Heart left ventricle (tissue), 16 donors: ENCODE data around the gene NENF. TPM values are rescaled to one million over a fixed set of nuclear protein-coding genes. Genes with fewer than 3 reads are reported as not detected.

Experiments used
- ATAC-seq, 4 donors: fragments of 200-7000 bp; cut with Tn5 transposase; one replicate each; pipeline ENCODE4 v1.9.1; 2020 to 2022; ENCODE audit warnings: moderate library complexity in 4 of 4, mild to moderate bottlenecking in 3 of 4, moderate number of reproducible peaks in 1 of 4
- DNase-seq, 5 donors: peaks; one replicate each; pipeline ENCODE4 v3.0.0-alpha.2; 2020
- H3K27ac ChIP-seq, 12 donors: fragments of 200-600 bp; sonication (generic) in 4 of 12; one replicate each; pipeline versions ENCODE4 v1.5.0 to v1.8.0; 2016 to 2022; ENCODE audit warnings: mild to moderate bottlenecking in 2 of 12
- H3K27me3 ChIP-seq, 9 donors: fragments of 200-600 bp; sonication (generic) in 2 of 9; one replicate each; pipeline versions ENCODE4 v1.5.1 to v1.8.0; 2016 to 2022; ENCODE audit warnings: mild to moderate bottlenecking in 3 of 9
- H3K36me3 ChIP-seq, 9 donors: fragments of 200-600 bp; sonication (generic) in 2 of 9; one replicate each; pipeline versions ENCODE4 v1.5.0 to v1.8.0; 2018 to 2022; ENCODE audit warnings: mild to moderate bottlenecking in 2 of 9
- H3K4me1 ChIP-seq, 12 donors: fragments of 200-600 bp; sonication (generic) in 4 of 12; one replicate each; pipeline versions ENCODE4 v1.5.0 to v1.8.0; 2016 to 2022; ENCODE audit warnings: mild to moderate bottlenecking in 3 of 12
- H3K4me3 ChIP-seq, 12 donors: fragments of 200-600 bp; sonication (generic) in 4 of 12; one replicate each; pipeline versions ENCODE4 v1.5.0 to v1.8.0; 2017 to 2022; ENCODE audit warnings: mild to moderate bottlenecking in 9 of 12, moderate library complexity in 4 of 12
- H3K9me3 ChIP-seq, 12 donors: fragments of 200-600 bp; sonication (generic) in 4 of 12; one replicate each; pipeline versions ENCODE4 v1.5.0 to v1.8.0; 2016 to 2022; ENCODE audit warnings: mild to moderate bottlenecking in 1 of 12
- CTCF ChIP-seq, 12 donors: fragments of 200-600 bp; sonication (generic) in 4 of 12; IDR thresholded peaks; one replicate each; pipeline versions ENCODE4 v1.5.0 to v1.8.0; 2018 to 2022; ENCODE audit warnings: antibody characterized with exemption in 12 of 12, mild to moderate bottlenecking in 5 of 12
- POLR2A ChIP-seq, 2 donors: fragments of 450-650 bp; IDR thresholded peaks; one replicate each; pipeline ENCODE4 v1.6.1; 2017; ENCODE audit warnings: antibody characterized with exemption in 2 of 2, mild to moderate bottlenecking in 2 of 2, moderate library complexity in 2 of 2
- WGBS, 4 donors: extraction: QIAGEN DNeasy Blood & Tissue Kit in 2 of 4; methylation state at CpG; one replicate each; pipeline versions ENCODE4 v1.1.5 to v1.1.7; 2013 to 2018; 5-methylcytosine and 5-hydroxymethylcytosine counted together
- intact Hi-C, 10 donors: fragments of 100-400 bp; cut with DNase I; formaldehyde crosslinking; loops; one replicate each; pipeline versions ENCODE4 v1.11.1 to v1.14.2; 2022
- polyA plus RNA-seq, 2 donors: library from polyadenylated mRNA; stranded (reverse); fragments of 200-250 nt; gene quantifications; one replicate each; pipeline ENCODE4 v1.2.3, GENCODE V29; 2013
- total RNA-seq, 9 donors: library from RNA; depleted of rRNA in 2 of 9; stranded (reverse); fragments of >200 nt in 2 of 9; fragmentation: NEBNext Ultra II Directional in 3 of 9; extraction: Animal tissue kit (Norgen Biotek cat#: 25700) in 3 of 9; gene quantifications; one replicate each; pipeline versions ENCODE4 v1.1.0 to v1.2.4, GENCODE V29; 2016 to 2023
- donor health status: ischemic (EF 13 %, LVEDD 7.1; RV severe dilation, severe dysfunction).
- donor health status: healthy with polysubstance abuse.
- donor health status: DM: no; HTN: yes; CAD: no.
- donor health status: DM: no; HTN: no; CAD: no.
- donor health status: ischemic (EF 25% LVEDD 6.9; RV normal size, moderate dysfunction).
- donor health status: ischemic (EF 25% LVEDD 5.7; RV mildly dilated, moderate dysfunction).
- donor health status: healthy.
- donor health status: DM: yes; HTN: yes; CAD: no.
- donor health status: ischemic (EF 35%, LVEDD 5.7; RV mildly dilated, moderate dysfunction).
- donor health status: nonischemic (EF 11% LVEDD 7.7; RV severe dilation, severe dysfunction).
- donor health status: DM: yes; HTN: yes; CAD: no.
- donor health status: PGD.
- donor health status: ischemic (EF 29% LVEDD 5.4; RV normal size, mild dysfunction).
- donor health status: nonischemic (EF 23%, LVEDD 6.1; RV moderate dilation, normal function).

Gene NENF
- total and polyA plus RNA-seq, 11 donors = 69.8 to 174 (median 105) TPM

GRCh38 chr1:212432272-212432660, 454 bp upstream of the NENF start:
- TF ChIP-seq POLR2A (IDR thresholded peaks at IDR 0.05) (no peak), CTCF (IDR thresholded peaks at IDR 0.05) (no peak)
- Histone ChIP-seq H3K9me3 (no peaks in the 10 kb centered on the region), H3K27me3 (no peaks in the 10 kb centered on the region), H3K4me1 (peaks cover 0 to 30% (median 18%) of the 10 kb centered on the region in 12 donors), H3K4me3 (peak overlapping the region; percentile 62 to 100 (median 88)), H3K36me3 (peaks cover 0 to 3% (median 0%) of the 10 kb centered on the region in 9 donors), H3K27ac (peak overlapping the region; percentile 73 to 92 (median 86))
- ATAC-seq = peak in 2 of 4 donors; percentile 3 to 10
- no peak for DNase-seq
- 6 to 14% (median 12%) methylated on average over 5 of the region's 5 CpGs for WGBS, 4 donors
- intact Hi-C loops = no loop called here

GRCh38 chr1:212433577-212434462, 1.1 kb downstream of the NENF start:
- 56 to 68% (median 61%) methylated on average over 15 to 17 of the region's 17 CpGs for WGBS, 4 donors
- intact Hi-C loops = no loop called here
- Histone ChIP-seq H3K4me1 (peaks cover 0 to 30% (median 18%) of the 10 kb centered on the region in 12 donors), H3K4me3 (peak overlapping the region; percentile 62 to 100 (median 88)), H3K9me3 (no peaks in the 10 kb centered on the region), H3K27me3 (no peaks in the 10 kb centered on the region), H3K27ac (peak overlapping the region in 11 of 12 donors; percentile 73 to 92 (median 85)), H3K36me3 (peaks cover 0 to 3% (median 0%) of the 10 kb centered on the region in 9 donors)
- TF ChIP-seq CTCF (IDR thresholded peaks at IDR 0.05) (no peak), POLR2A (IDR thresholded peaks at IDR 0.05) (no peak)
- ATAC-seq (no peak), DNase-seq (no peak)

- DNase-seq (no peak), ATAC-seq (no peak)
- no peak overlapping the region for H3K27ac ChIP-seq
- TF ChIP-seq POLR2A (IDR thresholded peaks at IDR 0.05) (no peak), CTCF (IDR thresholded peaks at IDR 0.05) (no peak)
- H3K9me3 ChIP-seq = no peaks in the 10 kb centered on the region
- 97 to 99% (median 97%) methylated on average over 4 of the region's 4 CpGs for WGBS, 4 donors
- H3K4me1 ChIP-seq = peaks cover 0 to 30% (median 18%) of the 10 kb centered on the region in 12 donors
- peaks cover 0 to 3% (median 0%) of the 10 kb centered on the region in 9 donors for H3K36me3 ChIP-seq
- H3K4me3 ChIP-seq = no peak overlapping the region
- H3K27me3 ChIP-seq = no peaks in the 10 kb centered on the region
- intact Hi-C loops = no loop called here
These were observed 2.3 kb downstream of the NENF start for GRCh38 chr1:212434992-212435391.

- H3K36me3 ChIP-seq = peaks cover 0 to 3% (median 0%) of the 10 kb centered on the region in 9 donors
- no peak overlapping the region for H3K27ac ChIP-seq
- intact Hi-C loops = no loop called here
- DNase-seq (no peak), ATAC-seq (no peak)
- no peaks in the 10 kb centered on the region for H3K9me3 ChIP-seq
- H3K27me3 ChIP-seq = no peaks in the 10 kb centered on the region
- TF ChIP-seq POLR2A (IDR thresholded peaks at IDR 0.05) (no peak), CTCF (IDR thresholded peaks at IDR 0.05) (no peak)
- 60 to 78% (median 75%) methylated on average over 4 of the region's 4 CpGs for WGBS, 4 donors
- H3K4me3 ChIP-seq = no peak overlapping the region
- peaks cover 0 to 27% (median 13%) of the 10 kb centered on the region in 12 donors for H3K4me1 ChIP-seq
These were observed 4.6 kb downstream of the NENF start for GRCh38 chr1:212437179-212437798.
